GM12874 (cell line): Measurements from ENCODE around the gene DUSP22.

Experiments used
- CTCF ChIP-seq: IDR thresholded peaks from 2 replicates; pipeline ENCODE4 v1.5.1; 2011; ENCODE audit warnings: low read depth, mild to moderate bottlenecking, control low read depth, low read length, moderate library complexity; ENCODE audit not compliant: insufficient read depth

The DUSP22 gene

GRCh38 chr6:333379-334002 lies 41.2 kb downstream of the DUSP22 start:
- no peak for TF ChIP-seq CTCF

DNA sequence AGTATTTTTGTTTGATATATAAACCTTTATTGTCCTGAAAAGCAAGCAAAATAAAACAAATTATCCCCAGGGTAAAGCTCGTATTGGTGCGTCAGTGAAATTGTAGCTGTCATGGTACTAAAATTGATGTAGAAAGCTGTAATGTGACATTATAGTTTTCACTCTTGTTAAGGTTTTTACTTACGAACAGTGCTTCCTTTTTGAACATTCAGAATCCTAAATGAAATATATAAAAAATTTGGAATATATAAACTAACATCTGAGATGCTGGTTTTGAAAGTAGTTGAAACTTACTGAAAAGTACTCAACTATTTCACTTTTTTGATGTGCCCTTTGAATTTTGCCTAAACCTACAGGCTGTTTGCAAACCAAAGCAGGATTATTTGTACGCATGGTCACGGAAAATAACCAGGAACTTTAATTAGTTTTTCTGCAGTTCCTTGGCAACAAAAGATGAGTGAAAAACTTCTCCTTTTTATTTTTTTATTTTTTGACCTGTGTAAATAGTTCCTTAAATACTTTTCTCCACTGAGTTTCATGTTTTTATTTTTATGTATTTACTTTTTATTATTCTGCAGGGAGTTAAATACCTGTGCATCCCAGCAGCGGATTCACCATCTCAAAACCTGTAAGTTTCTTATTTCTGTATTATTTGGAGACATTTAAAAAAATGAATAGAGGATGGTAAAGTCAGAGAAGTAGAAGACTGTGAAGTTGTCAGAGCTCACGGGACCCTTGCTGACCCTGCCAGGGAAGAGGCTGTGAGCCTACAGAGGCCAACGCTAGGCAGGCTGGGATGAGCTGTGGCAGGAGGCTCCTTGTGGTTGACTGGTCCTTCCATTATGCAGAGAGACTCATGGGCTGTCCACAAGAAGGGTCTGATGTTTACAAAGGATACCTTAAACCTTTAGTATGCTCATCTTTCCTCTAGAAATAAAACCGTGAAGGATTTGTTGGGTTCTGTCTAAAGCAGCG lies 42.5 kb downstream of the DUSP22 start:
- TF ChIP-seq CTCF: no peak

DNA sequence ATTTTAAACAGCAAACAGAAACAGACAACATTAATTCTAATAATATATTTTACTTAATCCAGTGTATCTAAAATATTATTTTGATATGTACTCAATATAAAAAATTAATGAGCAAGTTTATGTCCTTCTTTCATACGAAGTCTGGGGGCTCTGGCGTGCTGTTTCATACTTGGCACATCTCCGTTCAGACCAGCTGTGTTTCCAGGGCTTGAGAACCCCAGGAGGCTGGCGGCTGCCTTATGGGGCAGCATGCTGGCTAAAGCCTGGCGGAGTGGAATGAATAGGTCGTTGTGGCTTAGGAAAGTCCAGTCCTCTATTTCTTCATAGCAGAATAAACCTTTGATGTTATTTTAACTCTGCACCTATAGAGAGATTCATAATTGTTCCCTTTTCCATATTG lies 43.3 kb downstream of the DUSP22 start:
- no peak for TF ChIP-seq CTCF

DNA sequence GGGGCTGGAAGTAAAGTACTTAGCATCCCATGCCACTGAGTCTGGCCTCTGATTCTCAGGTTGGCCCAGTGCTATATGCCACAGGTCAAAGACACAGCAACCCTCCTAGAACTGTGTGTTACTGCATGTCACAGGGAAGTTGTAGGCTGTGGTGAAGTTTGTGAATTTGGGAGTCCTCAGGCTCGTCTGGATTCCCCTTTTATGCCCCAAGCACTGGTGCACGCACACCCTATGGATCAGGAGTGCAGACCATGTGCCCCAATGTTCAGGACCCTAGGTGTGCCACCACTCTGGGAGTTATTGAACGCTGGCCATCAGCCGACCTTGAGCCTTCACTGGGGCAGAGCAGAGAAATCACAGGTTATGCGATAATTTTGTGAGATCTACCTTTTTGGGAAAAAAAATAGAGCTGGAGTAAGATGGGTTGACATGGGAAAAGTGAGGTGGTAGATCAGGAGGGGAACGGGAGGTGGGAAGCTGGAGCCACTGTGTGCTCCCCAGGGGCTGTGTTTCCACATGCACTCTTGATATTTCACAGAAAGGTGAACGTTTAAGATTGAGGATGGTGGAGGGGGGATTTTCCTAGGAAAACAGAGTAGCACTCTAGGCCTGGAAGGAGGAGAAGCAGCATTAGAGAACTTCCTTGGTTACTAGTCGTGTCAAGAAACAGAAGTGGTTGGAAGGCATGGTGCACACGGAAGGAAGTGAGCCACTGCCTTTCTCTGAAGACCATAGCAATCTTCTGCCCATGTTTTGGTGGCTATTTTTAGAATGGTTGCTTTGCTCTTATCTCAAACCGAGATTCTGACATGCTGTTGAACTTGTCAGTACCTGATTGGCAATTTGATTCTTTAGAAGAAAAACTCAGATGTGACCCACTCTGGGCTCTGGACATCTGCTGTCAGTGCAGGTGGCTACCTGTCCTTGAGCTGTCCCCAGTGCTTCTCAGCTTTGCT lies 44.1 kb downstream of the DUSP22 start:
- TF ChIP-seq CTCF: no peak

DNA sequence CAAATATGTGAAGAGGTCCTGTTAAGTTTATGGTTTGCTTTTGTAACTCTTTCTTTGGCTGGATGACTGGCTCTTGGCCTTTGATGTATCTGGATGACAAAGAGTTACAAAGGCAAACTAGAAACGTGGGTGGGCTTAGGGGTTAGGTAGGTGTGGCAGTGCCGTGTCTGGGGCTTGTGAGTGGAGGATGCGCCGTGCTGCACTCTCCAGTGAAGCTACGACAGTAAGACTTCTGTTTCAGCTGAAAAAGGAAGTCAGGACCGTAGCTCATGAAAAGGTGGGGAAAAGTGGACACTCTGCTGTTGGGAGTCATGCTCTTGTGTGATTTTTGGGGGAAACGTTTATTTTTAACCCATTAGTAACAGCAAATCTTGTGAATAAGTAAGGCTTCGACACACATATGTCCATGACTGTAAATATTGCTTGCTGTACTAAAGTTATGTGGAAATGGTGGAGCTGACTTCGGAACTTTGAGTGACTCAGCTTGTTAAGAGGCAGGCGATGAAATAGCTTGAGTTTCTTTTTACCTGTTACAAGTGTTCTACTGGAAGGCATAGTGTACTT lies 45.6 kb downstream of the DUSP22 start:
- no peak for TF ChIP-seq CTCF

- no peak for TF ChIP-seq CTCF
Observed at GRCh38 chr6:338815-339262, 46.6 kb downstream of the DUSP22 start.

DNA sequence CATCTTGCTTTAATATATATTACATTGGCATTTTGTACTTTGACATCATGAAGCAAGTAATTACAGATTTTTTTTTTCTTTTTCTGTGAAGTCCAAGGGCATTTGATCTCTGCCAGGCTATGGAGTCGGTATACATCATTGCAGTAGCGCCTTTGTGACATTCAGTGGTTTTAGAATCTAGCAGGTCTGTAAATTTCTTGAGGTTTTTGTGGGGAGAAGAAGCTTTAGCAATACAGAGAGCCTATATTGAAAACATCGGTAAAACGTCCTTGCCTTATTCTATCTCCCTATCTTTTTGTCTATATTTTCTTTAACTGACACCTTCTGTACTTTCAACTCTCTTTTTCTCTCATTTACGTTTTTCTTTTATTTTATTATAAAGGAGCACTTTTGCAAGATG lies 47.2 kb downstream of the DUSP22 start:
- no peak for TF ChIP-seq CTCF
